GM12873 (cell line): ENCODE results near the gene MCC.

ENCODE experiments used
- TF ChIP-seq, protein P1 (sequence below): IDR thresholded peaks from 2 replicates; pipeline ENCODE4 v1.5.1; 2012; ENCODE audit warnings: low read depth, mild to moderate bottlenecking, moderate library complexity, low read length, control low read depth; ENCODE audit not compliant: insufficient read depth; ENCODE audit errors: missing control alignments

MCC gene

DNA sequence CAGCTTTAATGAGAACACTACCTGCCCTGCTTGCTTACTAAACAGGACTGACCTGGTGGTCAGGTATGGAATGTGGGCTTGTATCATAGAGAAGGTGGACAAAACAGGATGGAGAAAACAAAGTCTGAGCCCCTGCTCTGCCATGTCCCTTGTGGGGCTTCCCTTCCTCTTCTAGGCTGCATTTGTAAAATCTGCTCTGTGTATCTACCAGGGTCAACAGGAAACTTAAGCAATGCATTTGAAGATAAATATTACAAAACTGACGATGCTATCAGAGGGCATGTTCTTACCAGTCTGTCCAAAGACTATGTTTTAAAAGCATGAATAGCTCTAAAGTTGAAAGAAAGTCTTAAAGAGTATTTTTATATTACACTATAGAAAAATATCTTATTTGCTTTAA is 282.9 kb downstream of the MCC start:
- TF ChIP-seq, protein P1, sequence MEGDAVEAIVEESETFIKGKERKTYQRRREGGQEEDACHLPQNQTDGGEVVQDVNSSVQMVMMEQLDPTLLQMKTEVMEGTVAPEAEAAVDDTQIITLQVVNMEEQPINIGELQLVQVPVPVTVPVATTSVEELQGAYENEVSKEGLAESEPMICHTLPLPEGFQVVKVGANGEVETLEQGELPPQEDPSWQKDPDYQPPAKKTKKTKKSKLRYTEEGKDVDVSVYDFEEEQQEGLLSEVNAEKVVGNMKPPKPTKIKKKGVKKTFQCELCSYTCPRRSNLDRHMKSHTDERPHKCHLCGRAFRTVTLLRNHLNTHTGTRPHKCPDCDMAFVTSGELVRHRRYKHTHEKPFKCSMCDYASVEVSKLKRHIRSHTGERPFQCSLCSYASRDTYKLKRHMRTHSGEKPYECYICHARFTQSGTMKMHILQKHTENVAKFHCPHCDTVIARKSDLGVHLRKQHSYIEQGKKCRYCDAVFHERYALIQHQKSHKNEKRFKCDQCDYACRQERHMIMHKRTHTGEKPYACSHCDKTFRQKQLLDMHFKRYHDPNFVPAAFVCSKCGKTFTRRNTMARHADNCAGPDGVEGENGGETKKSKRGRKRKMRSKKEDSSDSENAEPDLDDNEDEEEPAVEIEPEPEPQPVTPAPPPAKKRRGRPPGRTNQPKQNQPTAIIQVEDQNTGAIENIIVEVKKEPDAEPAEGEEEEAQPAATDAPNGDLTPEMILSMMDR, result no peak

DNA sequence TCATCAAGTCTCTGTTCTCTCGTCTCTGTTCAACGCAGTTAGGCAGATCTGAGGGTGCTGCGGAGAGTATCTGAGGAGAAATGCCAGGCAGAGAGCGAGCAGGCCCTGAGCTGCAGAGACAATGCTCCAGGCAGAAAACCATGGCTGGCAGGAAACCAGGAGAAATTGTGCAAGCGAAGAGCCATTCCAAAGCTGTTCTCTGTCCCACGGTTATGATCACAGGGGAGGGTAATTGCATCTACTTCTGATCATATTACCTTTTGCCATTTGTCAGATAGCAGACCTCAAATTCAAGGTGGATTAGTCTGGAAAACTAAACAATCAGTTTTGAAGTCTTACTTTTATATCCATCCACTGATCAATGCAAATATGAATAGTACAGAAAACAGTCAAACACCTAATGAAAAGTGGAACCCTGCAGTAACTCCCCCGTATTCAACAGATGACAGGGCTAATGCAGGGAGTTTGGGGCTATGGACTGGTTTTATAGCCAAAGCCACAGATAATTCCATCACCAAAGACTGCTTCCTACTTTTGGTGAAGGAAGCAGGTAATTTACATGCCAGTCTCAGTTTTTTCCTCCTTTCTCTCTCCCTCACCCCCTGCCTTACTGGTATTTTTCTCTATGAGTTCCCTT is 283.6 kb downstream of the MCC start:
- TF ChIP-seq, protein P1, result no peak

DNA sequence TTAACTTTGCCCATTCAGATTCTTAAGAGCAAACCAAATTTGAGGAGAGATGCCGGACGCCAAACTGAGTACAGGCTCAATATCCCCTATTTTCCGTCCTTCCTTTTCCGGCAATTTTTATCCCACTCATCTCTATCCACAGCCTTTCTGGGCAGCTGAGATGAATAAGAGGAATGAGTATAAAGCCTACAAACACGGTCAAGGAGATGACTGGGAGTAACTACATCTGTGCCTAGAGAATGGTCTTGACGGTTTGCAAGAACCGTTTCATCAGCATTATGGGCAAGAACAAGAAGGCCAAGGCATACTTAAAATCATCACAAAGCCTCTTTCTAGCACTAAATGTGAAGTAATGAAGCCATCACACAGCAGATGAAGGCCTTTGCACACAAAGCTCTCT is 284.3 kb downstream of the MCC start:
- TF ChIP-seq, protein P1, result no peak

DNA sequence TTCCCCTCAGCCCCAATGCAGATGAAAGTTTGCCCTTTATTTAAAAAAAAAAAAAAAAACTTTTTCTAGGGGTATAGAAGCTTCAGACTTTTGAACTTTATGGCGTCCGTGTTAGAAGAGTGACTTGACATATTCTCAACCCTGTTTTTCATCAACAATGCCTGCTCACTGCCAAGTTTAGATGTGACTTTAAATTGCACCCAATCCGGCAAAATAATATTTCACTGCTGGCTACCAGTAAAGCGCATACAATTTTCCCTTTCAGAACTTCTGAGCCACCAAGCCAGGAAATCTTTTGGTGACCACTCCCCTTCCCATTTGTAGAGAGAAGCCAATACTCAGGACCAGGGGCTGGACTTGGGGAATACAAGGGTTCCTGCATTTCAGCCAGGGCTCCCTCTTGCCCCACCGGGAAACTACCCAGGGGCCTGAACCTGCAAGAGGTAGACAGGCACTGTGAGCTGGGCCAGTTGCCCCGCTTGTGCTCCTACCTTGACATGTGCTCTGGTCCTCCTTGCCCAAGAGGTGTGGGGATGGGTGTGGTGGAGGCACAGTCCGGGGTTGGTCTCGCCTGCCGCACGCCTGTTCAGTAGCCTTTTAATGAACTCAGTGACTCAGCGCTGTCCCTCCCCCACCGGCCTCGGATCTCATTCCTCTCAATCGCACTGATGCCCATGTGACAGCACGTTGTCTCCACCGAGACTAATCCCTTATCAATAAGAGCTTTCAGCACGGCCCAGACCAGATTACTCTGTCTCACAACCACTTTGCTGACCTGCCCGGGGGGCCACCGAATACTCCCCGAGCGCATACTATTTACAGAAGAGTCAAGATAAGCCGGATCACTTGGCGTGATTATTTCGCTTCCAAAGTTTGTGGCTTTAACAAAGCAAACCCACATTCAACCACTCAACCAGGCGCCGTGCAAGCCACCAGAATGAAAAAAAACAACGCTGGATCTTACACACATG is 285.2 kb downstream of the MCC start:
- TF ChIP-seq, protein P1, result no peak

DNA sequence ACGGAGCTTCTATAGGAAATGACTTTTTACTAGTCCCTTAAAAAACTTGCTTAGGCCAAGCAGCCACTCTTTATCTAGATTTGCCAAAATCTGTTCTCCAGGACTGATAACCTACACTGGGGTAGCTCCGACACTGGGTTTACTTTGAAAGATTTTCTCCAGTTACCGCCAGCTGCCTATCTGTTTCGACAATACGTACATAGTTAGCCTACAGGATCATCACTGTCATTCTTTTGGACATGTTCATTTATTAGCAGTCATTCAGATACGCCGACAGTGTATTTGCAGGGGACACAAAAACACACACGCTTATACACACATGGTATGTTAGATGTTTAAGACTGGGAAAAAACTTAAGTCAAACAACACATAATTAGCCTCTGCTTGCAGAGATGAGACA is 286.0 kb downstream of the MCC start:
- TF ChIP-seq, protein P1, result no peak

DNA sequence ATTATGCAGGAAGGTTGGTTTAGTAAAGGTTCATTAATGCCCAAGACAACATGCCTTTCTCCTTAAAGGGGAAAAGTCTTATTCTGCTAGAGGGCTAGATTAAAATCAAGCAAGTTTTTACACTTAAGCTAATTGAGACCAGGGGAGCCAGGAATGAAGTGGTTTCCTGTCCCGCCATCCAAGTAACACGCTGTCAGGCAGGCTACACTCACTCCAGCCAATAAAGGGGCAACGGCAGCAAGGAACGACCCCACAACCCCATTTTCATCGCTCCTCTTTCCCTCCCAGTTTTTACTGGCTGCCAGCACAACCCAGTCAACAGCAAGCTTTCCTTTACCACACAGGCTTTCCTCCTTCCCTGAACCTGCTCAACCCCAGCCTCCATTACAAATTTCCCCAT is 286.5 kb downstream of the MCC start:
- TF ChIP-seq, protein P1, result no peak

DNA sequence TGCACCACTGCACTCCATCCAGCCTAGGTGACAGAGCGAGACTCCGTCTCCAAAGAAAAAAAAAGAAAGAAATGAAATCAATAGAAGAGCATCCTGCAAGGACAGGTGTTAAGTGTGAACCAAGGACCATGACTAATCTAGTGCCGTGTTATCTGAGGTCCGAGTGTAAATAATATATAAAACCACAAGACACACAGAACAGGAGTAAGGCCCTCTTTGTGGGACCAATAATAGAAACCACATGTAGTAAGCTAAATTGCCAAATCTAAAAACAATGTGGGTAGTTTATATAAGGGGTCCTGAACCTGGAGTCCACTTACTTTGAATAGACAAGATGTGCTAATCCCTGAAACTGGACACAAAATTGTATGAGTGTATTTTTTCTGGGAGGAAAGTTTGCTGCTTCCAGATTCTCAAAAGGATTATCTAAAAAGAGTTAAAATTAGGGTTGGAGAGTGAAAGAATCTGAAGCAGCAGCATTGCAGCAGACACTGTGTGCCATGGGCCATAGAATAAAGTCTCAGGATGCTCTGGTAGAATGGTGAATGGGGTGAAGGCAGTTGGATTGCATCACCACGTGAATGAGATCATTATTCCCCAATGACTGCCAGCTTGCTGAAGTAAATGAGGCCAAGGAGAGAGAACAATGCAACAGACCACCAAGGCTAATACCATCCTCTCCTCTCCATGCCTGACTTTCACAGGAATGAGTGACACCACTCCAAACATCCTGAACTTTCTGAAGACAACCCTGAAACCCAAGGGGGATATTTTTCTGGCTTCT is 288.9 kb downstream of the MCC start:
- TF ChIP-seq, protein P1, result no peak
